OCI-LY1 (cell line): ENCODE results near the gene BAD.
A peak's percentile ranks its signal among the peaks of the same experiment; 100 is the strongest.

Experiments
- H2AFZ ChIP-seq: fragments of 200-600 bp; sonication (generic), shearing (Covaris generic); 2 replicates; pipeline ENCODE4 v1.6.0; 2014; ENCODE audit warnings: antibody characterized with exemption, mild to moderate bottlenecking, low read length
- H3F3A ChIP-seq: fragments of 200-600 bp; sonication (generic), shearing (Covaris generic); 2 replicates; pipeline ENCODE4 v1.6.0; 2014; ENCODE audit warnings: mild to moderate bottlenecking, antibody characterized with exemption, low read length, moderate library complexity; ENCODE audit not compliant: insufficient read depth
- H3K27ac ChIP-seq: fragments of 200-600 bp; sonication (generic); 2 replicates; pipeline ENCODE4 v1.5.1; 2014; ENCODE audit warnings: low read length, mixed run types, mild to moderate bottlenecking, low read depth; ENCODE audit not compliant: poor library complexity, severe bottlenecking
- H3K27me3 ChIP-seq: fragments of 200-600 bp; sonication (generic); 2 replicates; pipeline ENCODE4 v1.6.0; 2014; ENCODE audit warnings: antibody characterized with exemption, mild to moderate bottlenecking, low read length, moderate library complexity; ENCODE audit not compliant: insufficient read depth
- H3K36me3 ChIP-seq: fragments of 200-600 bp; sonication (generic); 2 replicates; pipeline ENCODE4 v1.6.1; 2014; ENCODE audit warnings: mild to moderate bottlenecking, antibody characterized with exemption, low read length, moderate library complexity, mixed read lengths; ENCODE audit not compliant: insufficient read depth
- H3K4me1 ChIP-seq: fragments of 200-600 bp; sonication (generic); 2 replicates; pipeline ENCODE4 v1.5.1; 2014; ENCODE audit warnings: mild to moderate bottlenecking, low read length, moderate library complexity; ENCODE audit not compliant: insufficient read depth, severe bottlenecking
- H3K4me2 ChIP-seq: fragments of 200-600 bp; sonication (generic), shearing (Covaris generic); 2 replicates; pipeline ENCODE4 v1.6.1; 2014; ENCODE audit warnings: low read length
- H3K4me3 ChIP-seq: fragments of 200-600 bp; sonication (generic); 2 replicates; pipeline ENCODE4 v1.5.1; 2014; ENCODE audit warnings: low read length, low read depth, mild to moderate bottlenecking, mixed read lengths; ENCODE audit not compliant: poor library complexity, severe bottlenecking
- H3K79me2 ChIP-seq: fragments of 200-600 bp; shearing (Covaris generic); 2 replicates; pipeline ENCODE4 v1.6.1; 2016; ENCODE audit warnings: mixed run types, low read length, mixed read lengths; ENCODE audit not compliant: insufficient read depth
- H3K9ac ChIP-seq: fragments of 200-600 bp; sonication (generic), shearing (Covaris generic); 2 replicates; pipeline ENCODE4 v1.6.1; 2014; ENCODE audit warnings: mild to moderate bottlenecking, low read length, mixed read lengths
- H3K9me2 ChIP-seq: fragments of 200-600 bp; sonication (generic), shearing (Covaris generic); 2 replicates; pipeline ENCODE4 v1.6.1; 2014; ENCODE audit warnings: low read depth, mild to moderate bottlenecking, low read length, mixed read lengths
- H3K9me3 ChIP-seq: fragments of 200-600 bp; shearing (Covaris generic); 2 replicates; pipeline ENCODE4 v1.6.1; 2014; ENCODE audit warnings: low read length, mixed read lengths
- H4K20me1 ChIP-seq: fragments of 200-600 bp; sonication (generic), shearing (Covaris generic); 2 replicates; pipeline ENCODE4 v1.6.0; 2016; ENCODE audit warnings: mild to moderate bottlenecking, low read length; ENCODE audit not compliant: insufficient read depth
- EZH2 ChIP-seq: fragments of 200-600 bp; sonication (generic), shearing (Covaris generic); IDR thresholded peaks from 2 replicates; pipeline ENCODE4 v1.8.0; 2017; ENCODE audit warnings: borderline replicate concordance, mixed run types, mild to moderate bottlenecking, antibody characterized with exemption, low read length, moderate library complexity, mixed read lengths
- TF ChIP-seq, protein P1 (sequence below): fragments of 200-600 bp; sonication (generic), shearing (Covaris generic); IDR thresholded peaks from 2 replicates; pipeline ENCODE4 v1.5.1; 2017; ENCODE audit warnings: mild to moderate bottlenecking, antibody characterized with exemption, low read length, moderate library complexity, mixed read lengths

The BAD gene

DNA sequence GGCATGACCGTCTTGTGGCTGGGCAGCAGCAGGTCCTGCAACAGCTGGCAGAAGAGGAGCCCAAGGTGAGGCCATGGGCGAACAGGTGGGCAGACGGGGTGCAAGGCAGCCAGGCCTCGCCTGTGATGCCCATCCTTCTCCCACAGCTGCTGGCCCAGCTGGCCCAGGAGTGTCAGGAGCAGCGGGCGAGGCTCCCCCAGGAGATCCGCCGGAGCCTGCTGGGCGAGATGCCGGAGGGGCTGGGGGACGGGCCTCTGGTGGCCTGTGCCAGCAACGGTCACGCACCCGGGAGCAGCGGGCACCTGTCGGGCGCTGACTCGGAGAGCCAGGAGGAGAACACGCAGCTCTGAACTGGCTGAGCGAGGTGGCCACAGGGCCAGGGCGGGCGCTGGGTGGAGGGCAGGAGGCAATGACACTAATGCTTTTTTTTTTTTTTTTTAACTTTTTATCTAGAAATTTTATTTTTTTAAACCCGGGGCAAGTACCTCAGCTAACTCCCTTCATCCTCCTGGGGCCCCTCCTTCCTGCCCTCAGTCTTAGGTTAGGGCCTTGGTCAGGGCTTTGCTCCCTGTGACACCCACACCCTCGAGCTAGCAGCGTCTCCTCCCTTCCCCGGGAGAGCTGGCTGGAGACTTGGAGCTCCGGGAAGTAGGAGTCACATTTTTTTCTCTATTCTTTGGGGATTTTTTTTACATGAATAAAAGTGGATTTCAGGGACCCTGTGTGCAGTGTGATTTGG is 17.1 kb downstream of the BAD start:
- Histone ChIP-seq H4K20me1 (no peaks in the 10 kb centered on the region), H2AFZ (no peak overlapping the region), H3K27me3 (no peaks in the 10 kb centered on the region), H3K36me3 (peaks cover 8% of the 10 kb centered on the region), H3K9me3 (no peaks in the 10 kb centered on the region), H3K79me2 (no peaks in the 10 kb centered on the region), H3F3A (no peaks in the 10 kb centered on the region), H3K4me3 (no peak overlapping the region), H3K4me1 (peaks cover 27% of the 10 kb centered on the region), H3K9ac (peak overlapping the region; percentile 91; the same call in 1 of the 2 replicates), H3K4me2 (peak overlapping the region; percentile 93; the same call in 1 of the 2 replicates), H3K9me2 (no peaks in the 10 kb centered on the region), H3K27ac (peak overlapping the region; percentile 91)
- TF ChIP-seq EZH2: no peak

DNA sequence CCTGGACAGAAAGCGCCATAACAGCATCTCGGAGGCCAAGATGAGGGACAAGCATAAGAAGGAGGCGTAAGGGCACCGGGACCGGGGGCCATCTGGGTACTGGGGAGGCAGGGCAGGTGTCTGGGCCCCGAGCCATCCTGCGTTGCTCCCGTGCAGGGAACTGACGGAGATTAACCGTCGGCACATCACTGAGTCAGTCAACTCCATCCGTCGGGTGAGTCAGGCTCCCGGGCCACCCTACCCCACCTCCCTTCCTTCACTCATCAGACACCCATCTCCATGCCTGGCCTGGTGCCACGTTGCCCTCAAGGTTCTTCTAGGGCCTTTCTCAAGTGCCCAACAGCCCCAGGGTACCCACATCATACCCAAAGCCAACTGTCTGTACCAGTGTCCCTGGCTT is 18.1 kb downstream of the BAD start:
- no peaks in the 10 kb centered on the region for H3K9me2 ChIP-seq
- H3K27ac ChIP-seq: no peak overlapping the region
- no peaks in the 10 kb centered on the region for H3K79me2 ChIP-seq
- H3K4me1 ChIP-seq: peaks cover 16% of the 10 kb centered on the region
- H3K27me3 ChIP-seq: no peaks in the 10 kb centered on the region
- H4K20me1 ChIP-seq: no peaks in the 10 kb centered on the region
- TF ChIP-seq EZH2: no peak
- TF ChIP-seq, protein P1, sequence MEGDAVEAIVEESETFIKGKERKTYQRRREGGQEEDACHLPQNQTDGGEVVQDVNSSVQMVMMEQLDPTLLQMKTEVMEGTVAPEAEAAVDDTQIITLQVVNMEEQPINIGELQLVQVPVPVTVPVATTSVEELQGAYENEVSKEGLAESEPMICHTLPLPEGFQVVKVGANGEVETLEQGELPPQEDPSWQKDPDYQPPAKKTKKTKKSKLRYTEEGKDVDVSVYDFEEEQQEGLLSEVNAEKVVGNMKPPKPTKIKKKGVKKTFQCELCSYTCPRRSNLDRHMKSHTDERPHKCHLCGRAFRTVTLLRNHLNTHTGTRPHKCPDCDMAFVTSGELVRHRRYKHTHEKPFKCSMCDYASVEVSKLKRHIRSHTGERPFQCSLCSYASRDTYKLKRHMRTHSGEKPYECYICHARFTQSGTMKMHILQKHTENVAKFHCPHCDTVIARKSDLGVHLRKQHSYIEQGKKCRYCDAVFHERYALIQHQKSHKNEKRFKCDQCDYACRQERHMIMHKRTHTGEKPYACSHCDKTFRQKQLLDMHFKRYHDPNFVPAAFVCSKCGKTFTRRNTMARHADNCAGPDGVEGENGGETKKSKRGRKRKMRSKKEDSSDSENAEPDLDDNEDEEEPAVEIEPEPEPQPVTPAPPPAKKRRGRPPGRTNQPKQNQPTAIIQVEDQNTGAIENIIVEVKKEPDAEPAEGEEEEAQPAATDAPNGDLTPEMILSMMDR: no peak
- no peak overlapping the region for H3K4me3 ChIP-seq
- H3K9me3 ChIP-seq: no peaks in the 10 kb centered on the region
- H2AFZ ChIP-seq: no peak overlapping the region
- peaks cover 14% of the 10 kb centered on the region for H3K36me3 ChIP-seq
- H3F3A ChIP-seq: no peaks in the 10 kb centered on the region
- H3K4me2 ChIP-seq: no peak overlapping the region
- H3K9ac ChIP-seq: no peak overlapping the region

DNA sequence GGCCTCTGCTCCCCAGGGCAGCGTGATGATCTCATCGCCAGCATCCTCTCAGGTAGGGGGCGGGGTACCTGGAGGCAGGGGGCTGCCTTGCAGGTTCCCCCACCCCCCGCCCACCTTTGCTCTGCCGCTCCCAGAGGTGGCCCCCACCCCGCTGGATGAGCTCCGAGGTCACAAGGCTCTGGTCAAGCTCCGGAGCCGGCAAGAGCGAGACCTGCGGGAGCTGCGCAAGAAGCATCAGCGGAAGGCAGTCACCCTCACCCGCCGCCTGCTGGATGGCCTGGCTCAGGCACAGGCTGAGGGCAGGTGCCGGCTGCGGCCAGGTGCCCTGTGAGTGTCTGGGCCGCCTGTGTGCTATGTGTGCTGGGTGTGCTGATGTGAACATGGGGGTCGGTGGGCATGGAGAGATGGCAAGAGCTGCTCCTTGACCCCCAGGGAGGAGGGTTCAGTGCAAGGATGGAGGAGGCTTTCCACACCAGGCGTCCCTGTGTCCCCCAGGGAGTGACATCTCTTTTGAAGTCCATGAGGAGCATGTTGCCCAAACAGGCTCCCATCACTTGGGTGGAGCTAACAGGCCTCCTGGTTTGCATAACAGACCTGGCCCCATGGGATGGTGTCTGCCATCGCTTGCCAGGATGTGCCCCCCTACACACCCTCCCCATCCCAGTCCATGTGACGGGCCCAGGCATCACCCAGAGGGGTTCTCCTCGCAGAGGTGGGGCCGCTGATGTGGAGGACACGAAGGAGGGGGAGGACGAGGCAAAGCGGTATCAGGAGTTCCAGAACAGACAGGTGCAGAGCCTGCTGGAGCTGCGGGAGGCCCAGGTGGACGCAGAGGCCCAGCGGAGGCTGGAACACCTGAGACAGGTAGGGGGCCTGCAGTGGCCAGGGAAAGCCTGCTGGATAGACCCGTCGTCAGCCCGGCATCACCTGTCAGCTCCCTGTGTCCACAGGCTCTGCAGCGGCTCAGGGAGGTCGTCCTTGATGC is 19.0 kb downstream of the BAD start:
- no peaks in the 10 kb centered on the region for H3K79me2 ChIP-seq
- peaks cover 16% of the 10 kb centered on the region for H3K4me1 ChIP-seq
- no peaks in the 10 kb centered on the region for H3K27me3 ChIP-seq
- no peaks in the 10 kb centered on the region for H3K9me3 ChIP-seq
- no peak overlapping the region for H3K27ac ChIP-seq
- no peaks in the 10 kb centered on the region for H4K20me1 ChIP-seq
- no peak overlapping the region for H2AFZ ChIP-seq
- no peak overlapping the region for H3K4me2 ChIP-seq
- no peak overlapping the region for H3K4me3 ChIP-seq
- no peaks in the 10 kb centered on the region for H3F3A ChIP-seq
- H3K9ac ChIP-seq: no peak overlapping the region
- H3K9me2 ChIP-seq: no peaks in the 10 kb centered on the region
- TF ChIP-seq, protein P1: no peak
- TF ChIP-seq EZH2: no peak
- peaks cover 14% of the 10 kb centered on the region for H3K36me3 ChIP-seq
